Stimulated activated CD8-positive, alpha-beta memory T cell treated with anti-CD3 and anti-CD28 coated beads, Interleukin-2, amount 100 ng/mL, for 1 hour (primary cell): Measurements from ENCODE around the gene TRA2B.
A peak's percentile ranks its signal among the peaks of the same experiment; 100 is the strongest.

Experiments used
- DNase-seq, 2 donors: peaks; one replicate each; pipeline ENCODE4 v3.0.0-alpha.2; 2020; ENCODE audit warnings: low read depth in 2 of 2

The TRA2B gene

GRCh38 chr3:185937689-185938374 is at the start of gene TRA2B:
TSS of gene TRA2B (minus strand) at chr3:185938014. CDS start at chr3:185937860, 154 bp downstream.
- DNase-seq: peak; percentile 97 to 98

- no peak for DNase-seq
These were observed 48.5 kb upstream of the TRA2B start for GRCh38 chr3:185986198-185986777.

GRCh38 chr3:185984203-185984602 is 46.4 kb upstream of the TRA2B start:
- no peak for DNase-seq

- DNase-seq: peak; percentile 23 to 26
These were observed 45.8 kb upstream of the TRA2B start for GRCh38 chr3:185983495-185984141.

- DNase-seq: no peak
These were observed 44.8 kb upstream of the TRA2B start for GRCh38 chr3:185982632-185983031.

GRCh38 chr3:185981621-185982020 is 43.8 kb upstream of the TRA2B start:
- DNase-seq: no peak

- no peak for DNase-seq
These were observed 41.9 kb upstream of the TRA2B start for GRCh38 chr3:185979721-185980121.

- no peak for DNase-seq
These were observed 40.7 kb upstream of the TRA2B start for GRCh38 chr3:185978516-185978915.

- no peak for DNase-seq
These were observed 39.8 kb upstream of the TRA2B start for GRCh38 chr3:185977679-185978040.

GRCh38 chr3:185976977-185977678 is 39.3 kb upstream of the TRA2B start:
- DNase-seq: peak; percentile 63 to 67

GRCh38 chr3:185976100-185976499 is 38.3 kb upstream of the TRA2B start:
- DNase-seq: no peak

- no peak for DNase-seq
These were observed 33.8 kb upstream of the TRA2B start for GRCh38 chr3:185971579-185971978.

GRCh38 chr3:185968168-185968567 is 30.4 kb upstream of the TRA2B start:
- no peak for DNase-seq

- DNase-seq: no peak
These were observed 28.8 kb upstream of the TRA2B start for GRCh38 chr3:185966655-185967054.

- no peak for DNase-seq
These were observed 27.7 kb upstream of the TRA2B start for GRCh38 chr3:185965496-185965895.

GRCh38 chr3:185961675-185962232 is 23.9 kb upstream of the TRA2B start:
- DNase-seq: no peak

GRCh38 chr3:185960522-185961288 is 22.9 kb upstream of the TRA2B start:
- no peak for DNase-seq

GRCh38 chr3:185959609-185960521 is 22.1 kb upstream of the TRA2B start:
- no peak for DNase-seq

- DNase-seq: no peak
These were observed 20.8 kb upstream of the TRA2B start for GRCh38 chr3:185958626-185959025.

- DNase-seq: no peak
These were observed 18.4 kb upstream of the TRA2B start for GRCh38 chr3:185956244-185956643.

GRCh38 chr3:185954366-185954723 is 16.5 kb upstream of the TRA2B start:
- no peak for DNase-seq
